ENCODE results near the gene PLD2.

Gene PLD2

DNA sequence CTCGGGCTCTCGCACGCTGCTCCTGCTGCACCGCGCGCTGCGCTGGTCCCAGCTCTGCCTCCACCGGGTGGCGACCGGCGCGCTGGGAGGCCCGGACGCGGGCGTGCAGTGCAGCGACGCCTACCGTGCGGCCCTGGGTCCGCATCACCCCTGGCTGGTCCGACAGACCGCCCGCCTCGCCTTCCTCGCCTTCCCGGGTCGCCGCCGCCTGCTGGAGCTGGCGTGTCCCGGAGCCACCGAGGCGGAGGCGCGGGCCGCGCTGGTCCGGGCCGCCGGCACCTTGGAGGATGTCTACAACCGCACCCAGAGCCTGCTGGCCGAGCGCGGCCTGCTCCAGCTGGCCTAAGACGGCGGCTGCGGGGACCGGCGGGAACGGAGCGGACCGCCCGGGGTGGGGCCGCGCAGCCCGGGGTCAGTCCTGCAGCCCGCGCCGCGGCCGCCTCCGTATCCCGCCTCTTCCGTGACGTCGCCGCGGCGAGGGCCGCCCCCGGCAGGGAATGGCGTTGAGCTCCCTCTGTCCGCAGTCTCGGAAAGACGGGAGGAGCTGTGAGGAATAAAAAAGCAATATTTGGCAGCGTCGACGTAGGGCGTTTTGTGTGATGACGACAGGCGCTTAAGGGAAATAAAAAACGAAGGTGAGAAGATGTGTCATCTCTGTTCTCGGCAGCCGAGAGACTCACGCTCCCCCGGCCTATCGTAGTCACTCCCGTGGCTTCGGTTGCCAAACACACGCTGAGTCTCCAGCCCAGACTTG is 16.8 kb upstream of the PLD2 start:
- TF ChIP-seq, protein P1, sequence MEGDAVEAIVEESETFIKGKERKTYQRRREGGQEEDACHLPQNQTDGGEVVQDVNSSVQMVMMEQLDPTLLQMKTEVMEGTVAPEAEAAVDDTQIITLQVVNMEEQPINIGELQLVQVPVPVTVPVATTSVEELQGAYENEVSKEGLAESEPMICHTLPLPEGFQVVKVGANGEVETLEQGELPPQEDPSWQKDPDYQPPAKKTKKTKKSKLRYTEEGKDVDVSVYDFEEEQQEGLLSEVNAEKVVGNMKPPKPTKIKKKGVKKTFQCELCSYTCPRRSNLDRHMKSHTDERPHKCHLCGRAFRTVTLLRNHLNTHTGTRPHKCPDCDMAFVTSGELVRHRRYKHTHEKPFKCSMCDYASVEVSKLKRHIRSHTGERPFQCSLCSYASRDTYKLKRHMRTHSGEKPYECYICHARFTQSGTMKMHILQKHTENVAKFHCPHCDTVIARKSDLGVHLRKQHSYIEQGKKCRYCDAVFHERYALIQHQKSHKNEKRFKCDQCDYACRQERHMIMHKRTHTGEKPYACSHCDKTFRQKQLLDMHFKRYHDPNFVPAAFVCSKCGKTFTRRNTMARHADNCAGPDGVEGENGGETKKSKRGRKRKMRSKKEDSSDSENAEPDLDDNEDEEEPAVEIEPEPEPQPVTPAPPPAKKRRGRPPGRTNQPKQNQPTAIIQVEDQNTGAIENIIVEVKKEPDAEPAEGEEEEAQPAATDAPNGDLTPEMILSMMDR (IDR thresholded peaks at IDR 0.05; ENCODE audit: low read depth, low read length): peak; percentile 65
- peak; percentile 64 for DNase-seq (ENCODE audit: extremely low read depth, low read depth)

DNA sequence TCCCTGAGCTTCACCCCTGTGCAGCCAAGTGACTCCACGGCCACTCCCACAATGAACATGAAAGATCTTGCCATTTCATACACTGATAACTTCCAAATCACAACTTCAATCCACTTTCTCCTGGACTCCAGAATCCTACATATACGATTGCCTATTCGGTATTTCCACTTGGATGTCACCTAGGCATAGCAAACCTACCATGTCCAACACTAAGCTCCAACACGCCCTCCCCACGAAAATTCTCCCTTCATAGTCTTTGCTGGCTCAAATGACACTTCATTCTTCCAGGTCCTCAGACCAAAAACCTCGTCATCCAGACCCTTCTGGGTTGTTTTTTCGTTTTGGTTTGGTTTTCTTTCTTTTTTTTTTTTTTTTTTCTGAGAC is 16.3 kb upstream of the PLD2 start:
- TF ChIP-seq, protein P1 (IDR thresholded peaks at IDR 0.05; ENCODE audit: low read depth, low read length): no peak

GRCh38 chr17:4795168-4795567 is 11.8 kb upstream of the PLD2 start:
- TF ChIP-seq, protein P1 (IDR thresholded peaks at IDR 0.05; ENCODE audit: low read depth, low read length): no peak
- DNase-seq (ENCODE audit: extremely low read depth, low read depth): no peak

More for the DNA sequence above, 16.3 kb upstream of the PLD2 start:
- no peak for DNase-seq (ENCODE audit: extremely low read depth, low read depth)

DNA sequence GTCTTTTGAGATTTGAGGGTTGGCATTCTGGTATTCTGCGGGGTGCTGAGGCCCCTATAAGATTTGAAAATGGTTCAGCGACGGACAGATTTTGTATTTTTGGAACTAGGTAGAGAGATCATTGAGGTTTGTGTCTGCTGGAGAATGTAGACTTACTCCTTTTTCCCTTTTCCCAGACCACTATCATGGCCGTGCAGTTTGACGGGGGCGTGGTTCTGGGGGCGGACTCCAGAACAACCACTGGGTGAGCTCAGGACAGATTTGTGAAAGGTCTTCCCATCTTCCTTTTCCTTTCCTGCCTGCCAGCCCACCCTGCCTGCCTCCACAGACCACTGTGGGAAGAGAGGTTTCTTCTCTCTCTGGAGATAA is 10.4 kb upstream of the PLD2 start:
- TF ChIP-seq, protein P1 (IDR thresholded peaks at IDR 0.05; ENCODE audit: low read depth, low read length): no peak
- DNase-seq (ENCODE audit: extremely low read depth, low read depth): no peak

GRCh38 chr17:4800462-4801196 is 6.3 kb upstream of the PLD2 start:
- TF ChIP-seq, protein P1 (IDR thresholded peaks at IDR 0.05; ENCODE audit: low read depth, low read length): no peak
- DNase-seq (ENCODE audit: extremely low read depth, low read depth): no peak

DNA sequence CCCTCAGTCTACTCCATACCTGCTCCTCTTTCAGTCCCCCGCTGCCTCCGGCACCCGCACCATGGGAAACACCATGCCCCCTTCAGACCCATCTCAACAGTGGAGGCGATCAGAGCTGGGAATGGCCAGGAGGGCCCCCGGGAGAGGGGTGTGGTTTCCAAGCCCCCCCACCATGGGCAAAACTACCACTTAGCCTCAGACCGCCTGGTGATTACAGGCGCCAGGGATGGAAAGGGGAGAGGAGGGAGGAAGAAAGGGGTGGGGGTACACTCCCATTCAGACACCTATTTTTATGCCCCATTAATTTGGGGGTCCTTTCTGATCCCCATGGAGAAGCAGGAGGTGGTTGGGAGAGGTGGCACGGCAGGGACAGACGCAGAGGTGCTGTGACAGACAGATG is 4.7 kb upstream of the PLD2 start, which contains the start of gene C17orf114:
Gene C17orf114 (minus strand): TSS at position 101 of the 400 bp plus-strand sequence.
- DNase-seq (ENCODE audit: extremely low read depth, low read depth): no peak
- TF ChIP-seq, protein P1 (IDR thresholded peaks at IDR 0.05; ENCODE audit: low read depth, low read length): no peak

DNA sequence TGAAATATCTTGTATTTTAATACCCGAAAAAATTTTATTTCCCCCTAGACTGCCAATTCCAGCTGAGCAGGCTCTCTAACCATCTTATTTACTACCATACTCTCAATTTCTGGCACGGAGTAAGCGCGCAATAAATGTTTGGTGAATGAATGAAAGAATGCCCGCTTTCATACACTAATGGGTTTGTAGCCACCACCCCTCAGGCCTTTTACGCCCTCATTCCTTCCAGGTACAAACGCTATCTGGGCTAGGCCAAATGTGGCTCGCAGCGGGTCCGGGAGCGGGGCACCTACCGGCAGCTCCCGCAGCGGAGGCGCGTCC is 536 bp upstream of the PLD2 start:
- DNase-seq (ENCODE audit: extremely low read depth, low read depth): no peak
- TF ChIP-seq, protein P1 (IDR thresholded peaks at IDR 0.05; ENCODE audit: low read depth, low read length): no peak
